Measurements from ENCODE around the gene RNF145. TPM values are rescaled to one million over a fixed set of nuclear protein-coding genes. Genes with fewer than 3 reads are reported as not detected.
"Not testable (repeated sequence)": the region's sequence is repeated elsewhere in the genome, so short reads cannot be mapped to it uniquely, and the experiment has no call there.

The RNF145 gene, protein sequence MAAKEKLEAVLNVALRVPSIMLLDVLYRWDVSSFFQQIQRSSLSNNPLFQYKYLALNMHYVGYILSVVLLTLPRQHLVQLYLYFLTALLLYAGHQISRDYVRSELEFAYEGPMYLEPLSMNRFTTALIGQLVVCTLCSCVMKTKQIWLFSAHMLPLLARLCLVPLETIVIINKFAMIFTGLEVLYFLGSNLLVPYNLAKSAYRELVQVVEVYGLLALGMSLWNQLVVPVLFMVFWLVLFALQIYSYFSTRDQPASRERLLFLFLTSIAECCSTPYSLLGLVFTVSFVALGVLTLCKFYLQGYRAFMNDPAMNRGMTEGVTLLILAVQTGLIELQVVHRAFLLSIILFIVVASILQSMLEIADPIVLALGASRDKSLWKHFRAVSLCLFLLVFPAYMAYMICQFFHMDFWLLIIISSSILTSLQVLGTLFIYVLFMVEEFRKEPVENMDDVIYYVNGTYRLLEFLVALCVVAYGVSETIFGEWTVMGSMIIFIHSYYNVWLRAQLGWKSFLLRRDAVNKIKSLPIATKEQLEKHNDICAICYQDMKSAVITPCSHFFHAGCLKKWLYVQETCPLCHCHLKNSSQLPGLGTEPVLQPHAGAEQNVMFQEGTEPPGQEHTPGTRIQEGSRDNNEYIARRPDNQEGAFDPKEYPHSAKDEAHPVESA
- 100 to 1,000 TPM in 2 of 4 donors, 10 to 100 TPM in 2; 80.0 to 115 (median 102) TPM for polyA plus RNA-seq (ENCODE audit: insufficient read length in 4 of 4)

DNA sequence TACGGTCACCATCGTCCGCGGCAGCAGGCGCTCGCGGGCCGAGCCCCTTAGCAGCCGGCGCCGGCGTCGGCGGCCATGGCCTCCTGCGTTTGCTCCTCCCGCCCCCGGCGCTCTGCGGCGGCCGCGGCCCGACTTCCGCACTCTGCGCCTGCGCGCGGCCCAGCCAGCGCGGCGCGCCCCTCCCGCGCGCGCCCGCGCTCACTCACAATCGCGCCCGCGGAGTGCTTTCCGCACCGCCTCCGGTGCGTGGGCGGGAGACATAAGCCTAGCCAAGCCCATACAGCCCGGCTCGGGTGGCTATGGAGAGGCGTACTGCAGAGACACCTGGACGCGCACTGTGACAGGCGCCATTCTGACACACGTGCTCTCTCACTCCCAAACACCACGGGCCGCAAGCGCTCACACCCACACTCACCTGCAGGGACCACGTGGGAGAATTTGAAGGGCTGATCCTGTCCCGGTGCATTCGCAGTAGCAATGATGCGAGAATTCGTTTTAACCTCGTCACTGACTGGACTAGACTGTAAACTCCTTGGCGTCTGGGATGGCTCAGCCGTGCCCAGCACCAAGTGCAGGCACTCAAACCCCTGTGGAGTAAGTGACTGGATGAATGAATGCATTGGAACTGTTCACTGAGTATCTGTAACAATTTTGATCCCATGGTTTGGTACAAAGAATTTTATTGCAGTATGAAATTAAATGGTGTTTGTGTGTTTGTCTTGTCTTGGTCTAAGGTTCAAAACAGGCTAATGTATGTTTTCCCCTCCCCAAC is at the start of gene RNF145:
Gene RNF145 (minus strand): TSS at position 116 of the 772 bp plus-strand sequence. CDS start 5,936 bp downstream, outside the sequence.
- peak; percentile 66 to 77 (median 74) for DNase-seq (ENCODE audit: low read depth in 4 of 4, low spot score in 3 of 4)

DNA sequence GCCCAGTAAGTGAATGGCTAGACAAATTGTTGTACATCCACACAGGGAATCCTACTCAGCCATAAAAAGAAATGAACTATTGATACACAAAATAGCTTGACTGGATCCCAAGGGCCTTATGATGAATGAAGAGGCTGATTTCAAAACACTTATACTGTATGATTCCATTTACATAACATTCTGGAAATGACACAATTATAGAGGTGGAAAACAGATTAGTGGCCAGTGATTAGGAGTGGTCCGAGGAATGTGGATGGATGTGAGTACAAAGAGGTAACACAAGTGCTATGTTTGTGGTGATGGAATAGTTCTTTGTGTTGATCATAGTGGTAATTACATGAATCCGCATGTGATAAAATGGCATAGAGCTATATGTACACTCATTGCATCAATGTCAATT is 49.0 kb upstream of the RNF145 start:
- no peak for DNase-seq (ENCODE audit: low read depth in 4 of 4, low spot score in 3 of 4)

DNA sequence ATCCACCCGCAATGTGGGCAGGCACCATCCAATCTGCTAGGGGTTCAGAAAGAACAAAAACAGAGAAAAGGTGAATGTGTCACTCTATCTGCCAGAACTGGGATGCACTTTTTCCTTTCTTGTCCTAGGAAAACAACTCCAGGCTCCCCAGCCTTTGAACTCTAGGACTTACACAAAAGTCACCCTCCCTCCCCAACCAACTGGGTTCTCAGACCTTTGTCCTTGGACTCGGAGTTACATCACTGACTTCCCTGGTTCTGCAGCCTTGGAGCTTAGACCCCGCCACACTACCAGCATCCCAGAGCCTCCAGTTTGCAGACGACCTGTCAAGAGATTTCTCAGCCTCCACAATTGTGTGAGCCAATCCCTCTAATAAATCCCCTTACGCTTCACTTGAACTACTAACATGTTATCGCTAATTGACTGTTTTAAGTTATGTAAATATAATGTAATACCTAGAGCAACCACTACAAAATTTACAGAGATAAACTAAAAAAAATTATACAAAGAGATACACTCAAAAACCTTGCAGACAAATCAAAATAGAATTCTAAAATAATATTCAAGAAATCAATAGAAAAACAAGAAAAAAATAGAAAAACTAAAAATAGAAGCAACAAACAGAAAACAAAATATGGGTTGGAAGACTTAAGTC is 48.4 kb upstream of the RNF145 start:
- no peak for DNase-seq (ENCODE audit: low read depth in 4 of 4, low spot score in 3 of 4)

DNA sequence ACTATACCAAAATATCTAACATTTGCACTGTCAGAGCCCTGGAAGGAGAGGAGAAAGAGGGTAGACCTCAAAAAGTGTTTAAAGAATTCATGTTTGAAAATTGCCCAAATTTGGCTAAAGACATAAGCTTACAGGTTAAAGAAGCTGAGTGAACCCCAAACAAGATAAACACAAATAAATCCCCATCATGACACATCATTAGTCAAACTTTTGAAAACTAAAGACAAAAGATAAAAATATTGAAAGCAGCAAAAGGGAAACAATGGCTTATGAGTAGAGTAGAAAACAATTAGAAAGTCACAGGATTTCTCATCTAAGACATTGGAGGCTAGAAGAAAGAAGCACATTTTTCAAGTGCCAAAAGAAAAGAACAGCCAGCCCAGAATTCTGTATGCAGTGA is 47.7 kb upstream of the RNF145 start:
- DNase-seq (ENCODE audit: low read depth in 4 of 4, low spot score in 3 of 4) = no peak

DNA sequence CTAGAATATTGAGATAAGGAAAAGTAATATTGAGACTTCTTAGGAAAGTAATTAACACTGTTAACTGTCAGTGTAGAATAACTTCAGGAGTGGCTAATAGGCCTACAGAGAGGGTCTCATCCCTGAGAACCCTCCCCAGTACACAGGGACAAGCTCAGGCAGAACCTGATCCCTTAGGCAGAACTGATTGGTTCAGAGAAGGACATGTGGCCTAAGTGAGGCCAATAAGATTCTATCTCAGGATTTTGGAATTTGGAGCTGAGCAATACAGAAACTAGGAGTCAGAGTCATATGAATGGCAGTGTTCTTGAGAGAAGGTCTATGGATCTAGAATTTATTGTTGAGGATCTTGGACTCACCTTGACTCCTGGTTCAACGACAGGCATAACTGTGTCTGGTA is 42.8 kb upstream of the RNF145 start:
- DNase-seq (ENCODE audit: low read depth in 4 of 4, low spot score in 3 of 4) = no peak

DNA sequence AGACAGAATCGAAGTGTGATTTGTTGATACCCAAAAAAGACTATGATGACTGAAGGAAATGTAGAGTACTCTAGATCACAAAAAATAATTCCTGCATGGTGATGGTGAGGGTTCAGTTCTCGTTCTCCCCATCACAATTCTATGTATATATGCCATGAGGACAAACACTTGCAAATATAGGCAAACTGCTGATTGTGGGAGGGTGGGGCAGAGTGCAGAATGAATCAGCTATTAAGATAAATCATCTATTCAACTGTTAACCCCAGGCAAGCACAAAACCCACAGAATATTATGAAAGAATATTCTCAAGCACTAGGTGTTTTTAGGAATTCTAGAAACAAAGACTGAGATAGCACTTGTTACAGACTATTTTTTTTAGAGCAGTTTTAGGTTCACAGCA is 39.8 kb upstream of the RNF145 start:
- DNase-seq (ENCODE audit: low read depth in 4 of 4, low spot score in 3 of 4) = no peak

DNA sequence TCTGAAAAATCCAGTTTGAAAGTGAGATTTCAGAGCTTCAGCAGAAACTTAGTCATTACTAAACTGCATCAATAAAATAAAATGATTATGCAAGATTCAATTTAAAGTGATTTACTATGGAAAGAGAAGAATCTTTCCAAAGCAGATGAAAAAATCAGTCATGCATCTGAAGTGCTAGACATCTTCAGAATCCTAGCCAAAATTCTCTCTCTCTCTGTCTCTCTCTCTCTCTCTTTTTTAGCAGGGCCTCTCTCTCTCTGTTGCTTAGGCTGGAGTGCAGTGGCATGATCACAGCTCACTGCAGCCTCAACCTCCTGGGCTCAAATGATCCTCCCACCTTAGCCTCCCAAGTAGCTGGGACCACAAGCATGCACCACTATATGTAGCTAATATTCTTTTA is 35.5 kb upstream of the RNF145 start:
- no peak for DNase-seq (ENCODE audit: low read depth in 4 of 4, low spot score in 3 of 4)

DNA sequence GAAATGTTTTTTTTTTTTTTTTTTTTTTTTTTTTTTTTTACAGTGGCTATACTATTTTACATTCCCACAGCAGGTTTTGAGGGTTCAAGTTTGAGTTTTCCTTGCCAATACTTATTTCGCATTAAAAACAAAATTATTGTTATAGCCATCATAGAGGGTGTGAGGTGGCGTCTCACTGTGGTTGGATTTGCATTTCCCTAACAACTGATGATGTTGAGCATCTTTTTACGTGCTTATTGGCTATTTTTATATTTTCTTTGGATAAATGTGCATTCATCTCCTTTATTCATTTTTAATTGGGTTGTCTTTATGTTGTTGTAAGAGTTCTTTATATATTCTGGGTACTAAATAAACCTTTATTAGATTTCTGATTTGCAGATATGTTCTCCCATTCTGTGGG is 34.8 kb upstream of the RNF145 start:
- DNase-seq (ENCODE audit: low read depth in 4 of 4, low spot score in 3 of 4) = no peak

DNA sequence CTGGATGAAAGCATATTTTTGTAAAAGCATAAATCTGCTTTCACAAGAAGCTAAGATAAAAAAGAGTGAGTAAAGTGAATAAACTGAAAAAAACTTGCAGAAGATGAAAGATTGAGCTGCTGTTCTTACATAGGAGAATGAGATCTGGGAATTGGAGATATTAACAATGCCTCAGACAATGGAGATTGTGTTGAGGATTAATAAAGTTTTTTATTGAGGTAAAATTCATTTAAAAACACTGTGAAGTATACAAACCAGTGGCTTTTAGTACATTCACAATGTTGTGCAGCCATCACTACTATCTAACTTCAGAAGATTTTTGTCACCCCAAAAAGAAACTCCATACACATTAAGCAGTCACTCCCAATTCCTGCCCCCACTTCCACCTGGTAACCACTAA is 34.0 kb upstream of the RNF145 start:
- DNase-seq (ENCODE audit: low read depth in 4 of 4, low spot score in 3 of 4) = no peak

DNA sequence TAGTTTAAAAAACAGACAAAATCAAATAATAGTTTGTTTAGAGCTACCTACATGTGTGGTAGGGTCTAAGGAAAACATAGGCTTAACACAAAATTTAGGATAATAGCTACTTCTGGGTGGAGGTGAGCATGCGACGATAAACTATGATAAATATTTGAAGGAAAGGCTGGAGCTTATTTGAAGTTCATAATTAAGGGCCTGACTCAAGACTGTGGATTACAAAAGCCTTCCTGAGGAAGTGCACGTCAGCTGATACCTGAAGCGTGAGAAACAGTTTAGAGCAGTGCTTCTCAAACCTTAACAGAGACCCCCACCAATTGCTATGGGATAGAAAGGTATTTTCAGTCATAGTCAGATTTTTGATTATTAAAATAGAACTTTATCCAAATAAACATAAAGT is 33.3 kb upstream of the RNF145 start:
- no peak for DNase-seq (ENCODE audit: low read depth in 4 of 4, low spot score in 3 of 4)

DNA sequence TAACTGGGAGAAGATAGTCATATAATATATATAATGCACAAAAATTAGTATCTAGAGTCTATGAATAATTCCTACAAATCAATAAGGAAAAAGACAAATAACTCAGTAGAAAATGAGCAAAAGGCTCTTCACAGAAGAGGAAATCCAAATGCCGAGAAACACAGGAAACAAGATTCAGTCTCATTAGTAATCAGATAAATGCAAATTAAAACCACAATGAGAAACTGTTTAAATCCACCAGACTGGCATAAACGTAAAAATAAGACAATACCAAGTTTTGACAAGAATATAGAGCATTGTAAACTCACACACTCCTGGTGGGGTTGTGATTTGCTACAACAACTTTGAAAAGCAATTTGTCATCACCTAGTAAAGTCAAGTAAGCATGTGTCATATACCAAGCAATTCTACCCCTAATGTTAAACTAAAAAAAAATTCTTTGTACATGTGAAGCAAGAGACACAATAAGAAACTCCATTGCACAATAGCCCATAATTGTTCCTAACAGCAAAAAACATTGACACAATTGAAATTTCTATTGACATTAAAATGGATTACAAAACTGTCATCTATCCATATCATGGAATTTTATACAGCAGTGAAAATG is 32.7 kb upstream of the RNF145 start:
- no peak for DNase-seq (ENCODE audit: low read depth in 4 of 4, low spot score in 3 of 4)

DNA sequence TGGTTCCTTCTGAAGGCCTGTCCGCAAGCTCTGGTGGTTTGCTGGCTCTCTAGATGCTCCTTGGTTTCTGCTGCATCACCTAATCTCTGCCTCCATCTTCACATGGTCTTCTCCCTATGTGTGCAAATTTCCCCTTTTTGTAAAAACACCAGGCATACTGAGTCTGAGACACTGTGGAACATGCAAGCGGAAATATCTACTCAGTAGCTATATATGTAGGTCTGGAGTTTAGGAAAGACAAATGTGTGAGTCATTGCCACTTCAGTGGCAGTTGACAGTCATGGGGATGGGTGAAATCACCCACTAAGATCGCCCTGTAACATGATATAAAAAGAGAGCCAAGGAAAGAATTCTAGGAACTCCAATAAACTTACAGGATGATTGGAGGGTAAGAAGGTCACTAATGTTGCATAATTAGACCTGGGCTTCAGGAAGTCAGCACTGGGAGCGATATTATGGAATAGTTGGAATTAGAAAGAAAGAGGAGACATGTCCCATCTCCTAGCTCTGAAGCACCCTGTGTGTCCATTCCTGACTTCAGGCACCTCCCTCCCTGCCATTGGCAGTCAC is 31.0 kb upstream of the RNF145 start:
- no peak for DNase-seq (ENCODE audit: low read depth in 4 of 4, low spot score in 3 of 4)

DNA sequence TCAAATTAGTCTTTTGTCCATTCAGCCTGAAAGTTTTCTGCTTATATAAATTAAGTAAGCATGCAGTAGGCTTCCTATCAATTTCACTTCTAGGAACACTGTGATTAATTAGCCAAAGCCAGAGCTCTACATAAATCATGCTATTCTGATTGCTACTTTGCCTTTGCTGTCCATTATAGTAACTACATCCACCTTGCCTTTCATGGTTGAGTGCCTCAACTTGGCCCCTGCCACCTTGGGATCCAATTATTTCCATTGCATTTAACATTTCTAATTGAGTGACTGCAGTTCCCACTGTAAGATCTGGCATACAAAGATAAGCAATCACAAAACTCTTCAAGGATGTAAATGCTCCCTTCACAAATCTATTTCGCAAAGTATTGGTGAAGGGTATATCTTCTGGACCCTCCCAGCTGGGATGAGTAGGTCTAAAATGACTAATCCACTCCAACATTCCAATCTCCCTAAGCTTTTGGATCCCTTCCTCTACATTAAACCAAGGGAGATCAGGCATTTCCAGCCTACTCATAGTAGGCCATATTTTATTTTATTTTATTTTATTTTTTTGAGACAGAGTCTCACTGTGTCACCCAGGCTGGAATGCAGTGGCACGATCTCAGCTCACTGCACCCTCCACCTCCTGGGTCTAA is 26.6 kb upstream of the RNF145 start:
- peak in 1 of 4 donors; percentile 19 for DNase-seq (ENCODE audit: low read depth in 4 of 4, low spot score in 3 of 4)

DNA sequence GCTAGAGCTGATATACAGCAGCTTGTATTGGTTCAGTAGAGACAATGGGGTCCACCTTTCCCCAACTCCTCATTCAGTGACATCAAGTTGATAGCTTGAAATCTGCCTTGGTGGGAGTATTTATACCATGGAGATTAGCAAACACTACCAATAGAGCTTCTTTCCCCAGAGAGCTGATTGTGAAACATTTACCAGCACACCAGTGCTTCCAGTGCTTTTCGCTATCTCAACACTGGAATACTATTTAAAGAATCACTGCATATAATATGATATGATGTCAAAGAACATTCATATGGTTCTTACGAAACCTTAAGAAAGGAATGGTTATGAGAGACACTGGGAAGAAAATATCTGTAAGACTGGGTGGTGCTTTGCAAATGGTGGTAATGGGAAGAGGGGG is 21.8 kb upstream of the RNF145 start:
- DNase-seq (ENCODE audit: low read depth in 4 of 4, low spot score in 3 of 4) = no peak

DNA sequence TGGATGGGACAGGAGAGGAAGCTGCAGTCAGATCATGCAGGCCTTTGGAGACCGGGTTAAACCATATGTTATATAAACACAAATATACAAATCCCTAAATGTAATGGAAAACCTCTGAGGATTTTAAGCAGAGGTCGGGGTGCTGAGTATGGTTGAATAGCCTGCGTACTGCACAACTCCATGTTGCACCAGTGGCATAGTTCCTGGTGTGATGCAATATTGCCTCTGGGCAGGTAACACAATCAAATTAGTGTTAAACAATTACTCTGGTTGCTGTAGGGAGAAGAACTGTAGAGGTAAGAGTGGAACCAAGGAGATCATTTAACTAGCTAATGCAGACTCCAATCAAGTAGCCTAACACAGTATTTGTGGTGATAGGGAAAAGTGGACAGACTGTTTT is 21.3 kb upstream of the RNF145 start:
- no peak for DNase-seq (ENCODE audit: low read depth in 4 of 4, low spot score in 3 of 4)

DNA sequence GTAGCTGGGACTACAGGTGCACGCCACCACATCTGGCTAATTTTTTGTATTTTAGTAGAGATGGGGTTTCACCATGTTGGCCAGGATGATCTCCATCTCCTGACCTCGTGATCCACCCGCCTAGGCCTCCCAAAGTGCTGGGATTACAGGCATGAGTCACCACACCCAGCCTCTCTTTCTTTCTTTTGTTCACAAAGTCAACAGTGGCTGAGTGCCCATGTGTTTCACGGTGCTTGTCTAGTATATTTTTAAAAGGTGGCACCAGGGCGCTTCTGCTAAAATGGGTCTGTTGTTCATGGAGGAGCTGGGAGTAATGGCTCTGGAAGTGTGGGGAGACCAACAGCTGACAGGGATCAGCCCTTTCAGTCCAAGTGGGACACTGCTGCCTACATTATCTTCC is 18.7 kb upstream of the RNF145 start:
- not testable (repeated sequence) for DNase-seq (ENCODE audit: low read depth in 4 of 4, low spot score in 3 of 4)

DNA sequence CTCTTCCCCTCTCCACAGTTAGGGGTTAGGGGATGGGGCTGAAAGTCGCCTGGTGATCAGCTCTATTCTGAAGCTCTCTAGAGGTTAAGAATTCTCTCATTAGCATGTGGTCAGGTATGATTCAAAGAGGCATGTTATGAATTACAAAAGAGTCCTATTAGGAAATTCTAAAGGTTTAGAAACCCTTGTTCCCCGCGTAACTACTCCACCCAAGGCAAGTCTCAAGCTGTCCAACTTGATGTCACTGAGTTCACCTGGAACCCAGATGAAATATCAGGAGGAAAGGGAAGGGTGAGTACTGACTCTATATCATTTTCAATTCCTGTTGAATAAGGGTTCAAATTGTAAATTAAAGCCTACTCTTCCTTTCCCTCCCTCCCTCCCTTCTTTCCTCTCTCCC is 18.1 kb upstream of the RNF145 start:
- DNase-seq (ENCODE audit: low read depth in 4 of 4, low spot score in 3 of 4) = no peak

DNA sequence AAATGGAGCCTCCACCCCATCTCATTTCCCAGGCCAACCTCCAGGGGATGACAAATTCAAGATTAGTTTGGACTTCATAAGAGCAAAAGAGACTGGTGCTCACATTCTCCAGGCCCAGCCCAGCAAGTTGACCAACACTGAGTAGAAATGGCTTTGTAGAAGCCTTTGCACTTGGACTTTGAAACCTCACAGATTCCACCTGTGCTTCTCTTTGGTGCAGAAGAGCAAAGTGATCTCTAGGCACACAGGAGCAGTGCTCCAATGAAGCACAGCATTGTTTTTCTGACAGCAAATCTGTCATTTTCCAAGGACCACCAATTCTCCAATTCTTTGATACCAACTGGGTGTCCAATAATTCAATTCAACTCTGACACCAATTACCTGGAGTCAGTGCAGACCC is 17.1 kb upstream of the RNF145 start:
- no peak for DNase-seq (ENCODE audit: low read depth in 4 of 4, low spot score in 3 of 4)

DNA sequence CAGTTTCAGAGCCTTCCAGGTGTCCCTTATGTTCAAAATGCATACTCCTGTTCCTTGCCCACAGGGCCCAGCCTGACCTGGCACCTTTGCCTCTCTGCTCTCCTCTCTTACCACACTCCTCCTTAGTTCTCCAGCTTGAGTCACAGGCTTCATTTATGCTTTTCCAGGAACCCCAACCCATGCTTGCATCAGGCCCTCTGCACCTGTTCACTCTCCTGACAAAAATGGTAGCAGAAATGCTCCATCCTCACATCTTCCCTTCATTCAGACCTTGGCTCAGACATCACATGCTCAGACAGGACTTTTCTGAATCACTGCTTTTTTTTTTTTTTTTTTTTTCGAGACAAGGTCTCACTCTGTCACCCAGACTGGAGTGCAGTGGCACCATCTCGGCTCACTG is 15.1 kb upstream of the RNF145 start:
- DNase-seq (ENCODE audit: low read depth in 4 of 4, low spot score in 3 of 4) = no peak

DNA sequence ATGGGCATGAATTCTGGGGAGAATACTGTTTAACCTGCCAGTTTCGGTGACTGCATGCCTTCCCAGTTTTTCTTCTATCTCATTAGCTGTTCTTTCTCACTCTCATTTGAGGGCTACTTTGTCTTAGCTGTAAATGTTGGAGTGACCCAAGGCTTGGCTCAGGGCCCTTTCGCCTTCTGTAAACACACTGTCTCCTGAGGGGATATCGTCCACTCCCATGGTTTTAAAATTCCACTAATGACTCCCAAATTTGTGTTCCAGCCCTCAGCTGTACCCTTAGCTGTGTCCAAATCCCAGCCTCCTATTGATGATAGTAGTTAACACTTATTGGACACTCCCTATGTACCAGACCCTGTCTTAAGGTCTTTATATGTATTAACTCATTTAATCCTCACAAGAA is 14.1 kb upstream of the RNF145 start:
- DNase-seq (ENCODE audit: low read depth in 4 of 4, low spot score in 3 of 4) = no peak
